Fibroblast of skin of left biceps (primary cell): ENCODE measurements around the gene USP10.

Source experiments
- DNase-seq, 2 experiments: peaks; one replicate each; pipeline ENCODE4 v3.0.0-alpha.2; 2013; ENCODE audit warnings: low read depth in 2 of 2

The USP10 gene

DNA sequence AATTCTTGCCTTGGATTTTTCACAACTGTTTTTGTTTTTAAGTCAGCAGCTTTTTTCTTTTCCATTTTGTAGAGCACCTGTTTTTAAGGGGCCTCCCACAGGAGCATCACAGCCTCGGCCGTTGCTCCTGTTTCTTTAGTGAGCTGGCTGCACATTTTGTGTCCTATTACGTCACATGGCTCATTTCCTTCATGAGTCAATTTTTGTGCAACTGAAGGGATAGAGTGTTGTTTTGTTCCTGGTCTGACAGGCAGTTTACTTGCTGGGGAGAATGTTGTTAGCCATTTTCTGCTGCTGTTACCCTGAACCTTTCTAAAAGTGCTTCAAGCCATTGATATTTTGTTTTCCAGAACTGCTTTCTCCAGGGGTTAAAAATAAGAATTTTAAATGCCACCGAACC is 75.0 kb downstream of the USP10 start:
- DNase-seq, result no peak

DNA sequence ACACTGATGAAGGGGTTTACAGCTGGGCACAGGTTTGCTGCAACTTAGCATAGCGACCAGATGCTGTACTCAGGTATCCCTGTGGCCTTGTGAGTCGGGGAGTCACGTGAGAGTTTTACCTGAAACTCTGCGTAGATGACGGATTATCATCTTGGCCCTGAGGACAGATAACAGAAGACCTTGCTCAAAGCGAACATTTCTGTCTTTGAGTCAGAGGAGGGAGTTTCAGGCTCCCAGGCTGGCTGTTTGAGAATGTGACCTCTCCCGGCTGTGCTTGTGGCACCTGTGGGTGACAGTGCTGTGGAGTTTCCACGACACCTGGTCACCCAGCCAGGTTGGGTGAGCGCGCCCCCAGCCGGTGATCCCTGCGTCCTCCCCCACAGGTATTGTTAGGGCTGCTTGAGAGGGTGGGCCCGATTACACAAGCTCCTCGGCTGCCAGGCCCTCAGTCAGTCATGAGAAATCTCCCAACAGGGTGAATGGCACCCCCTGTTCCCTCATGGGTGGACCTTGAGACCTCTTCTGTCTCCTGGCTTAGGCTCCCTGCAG is 75.5 kb downstream of the USP10 start:
- no peak for DNase-seq

DNA sequence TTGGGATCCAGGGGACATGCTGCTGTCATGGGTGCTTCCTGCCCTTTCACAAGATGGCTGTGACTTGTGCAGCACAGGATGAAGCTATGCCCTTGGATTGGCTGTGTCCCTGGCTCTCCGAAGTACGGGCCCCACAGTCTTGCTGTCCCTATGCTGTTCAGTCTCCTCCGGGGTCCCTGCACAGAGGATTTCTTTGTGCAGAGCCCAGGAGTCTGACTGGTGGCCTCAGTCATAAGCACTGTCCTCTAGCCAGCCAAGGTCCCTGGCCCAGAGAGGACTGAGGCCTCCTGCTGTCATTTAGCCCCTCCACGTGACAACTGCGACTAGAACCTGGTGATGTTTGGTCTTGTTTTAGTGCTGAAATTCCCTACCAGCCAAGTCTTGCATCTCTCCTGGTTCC is 77.6 kb downstream of the USP10 start:
- DNase-seq, result no peak

GRCh38 chr16:84778720-84779119 is 78.9 kb downstream of the USP10 start:
- DNase-seq, result no peak

DNA sequence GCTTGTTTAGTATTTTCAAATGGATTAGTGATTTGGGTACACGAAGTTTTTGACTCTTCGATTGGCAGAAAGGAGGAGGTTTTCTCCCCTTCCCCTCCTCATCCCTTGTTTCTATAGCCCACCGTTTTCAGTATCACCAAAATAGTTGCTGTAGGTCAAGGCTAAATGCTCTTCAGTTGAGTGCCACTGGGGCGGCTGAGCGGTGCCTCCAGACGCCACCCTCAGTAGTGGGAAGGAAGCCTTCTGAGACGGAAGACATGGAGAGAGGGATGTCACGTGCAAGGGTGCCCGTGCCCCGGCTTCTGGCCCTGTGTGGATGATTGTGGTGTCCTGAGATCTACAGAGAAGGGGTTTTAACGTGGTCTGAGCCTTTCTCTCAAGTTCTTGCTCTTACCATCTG is 80.3 kb downstream of the USP10 start:
- DNase-seq, result no peak

GRCh38 chr16:84780544-84781376 is 81.0 kb downstream of the USP10 start:
- no peak for DNase-seq

DNA sequence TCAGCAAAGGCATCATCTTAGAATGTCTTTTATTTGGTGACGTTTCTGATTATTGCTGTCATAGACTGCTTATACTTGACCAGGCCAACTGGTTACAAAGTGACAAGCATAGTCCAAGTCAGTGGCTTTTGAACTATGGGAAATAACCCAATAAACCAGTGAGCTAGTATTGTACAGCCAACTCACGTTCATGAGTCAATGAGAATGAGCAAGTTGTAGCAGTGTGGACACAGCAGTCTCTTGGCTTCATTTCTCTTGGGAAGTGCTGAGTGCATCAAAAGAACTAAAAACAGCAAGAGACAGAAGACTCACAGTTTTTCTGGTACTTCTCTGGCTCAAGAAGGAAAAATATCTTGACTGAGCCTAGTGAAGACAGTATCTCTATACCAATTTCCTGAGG is 83.0 kb downstream of the USP10 start:
- no peak for DNase-seq

DNA sequence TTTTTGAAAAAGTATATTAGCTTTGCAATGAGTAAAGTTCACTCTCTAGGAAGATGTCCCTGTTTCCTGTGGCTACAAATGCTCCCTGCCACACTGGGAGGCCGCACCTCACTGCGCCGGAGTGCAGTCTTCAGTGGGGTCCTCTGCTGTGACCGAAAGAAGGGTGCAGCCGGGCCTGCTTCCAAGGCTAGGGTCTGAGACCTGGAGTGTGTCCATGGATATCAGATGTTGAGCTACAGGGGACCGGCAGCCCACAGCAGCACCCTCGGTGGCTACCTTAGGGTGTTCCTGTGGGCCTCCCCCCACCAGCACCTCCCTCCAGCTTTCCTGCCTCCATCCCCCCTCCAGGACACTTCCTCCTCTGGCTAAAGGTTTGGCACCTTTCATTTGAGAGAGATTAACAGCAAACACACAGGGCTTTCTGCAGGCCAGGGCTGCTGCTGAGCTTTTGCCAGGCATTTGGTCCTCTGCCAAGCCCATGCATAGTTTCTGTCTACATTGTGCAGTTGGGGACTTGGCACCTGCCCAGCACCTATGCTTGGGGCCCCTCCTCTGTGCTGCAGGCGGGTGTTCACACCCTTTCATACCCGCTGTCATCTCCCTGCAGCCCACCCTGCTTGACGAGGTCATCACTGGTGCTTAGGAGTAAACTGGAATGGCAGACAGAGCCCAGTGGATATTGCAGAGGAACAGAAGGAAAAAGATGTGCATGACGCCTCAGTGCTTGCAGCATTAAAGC is 86.2 kb downstream of the USP10 start:
- DNase-seq, result peak; percentile 72 to 78

GRCh38 chr16:84786605-84787262 is 86.9 kb downstream of the USP10 start:
- no peak for DNase-seq

- DNase-seq, result no peak
These were observed 87.4 kb downstream of the USP10 start for GRCh38 chr16:84787263-84787622.

DNA sequence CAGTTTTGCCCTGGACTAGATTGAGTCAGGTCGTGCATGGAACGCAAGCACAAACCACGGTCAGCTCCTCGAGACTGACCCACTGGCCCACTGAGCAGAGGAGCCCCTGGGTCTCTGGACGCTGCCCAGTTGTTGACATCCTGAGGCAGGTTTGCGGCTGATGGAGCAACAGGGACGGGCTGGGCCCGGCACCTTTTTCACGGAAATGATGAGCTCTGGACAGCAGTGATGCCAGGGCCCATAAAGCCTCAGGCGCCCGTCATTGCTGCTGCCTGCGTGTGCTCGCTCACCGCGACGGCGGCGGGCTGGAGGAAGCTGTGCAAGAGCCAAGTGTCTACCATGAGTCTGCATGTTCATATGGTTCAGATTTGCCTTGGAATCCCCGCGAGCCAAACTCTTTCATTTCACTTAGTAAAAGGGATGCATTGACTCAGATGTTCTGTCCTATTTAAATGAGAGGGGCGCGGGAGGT is 89.2 kb downstream of the USP10 start:
- peak; percentile 71 to 76 for DNase-seq

GRCh38 chr16:84789431-84789830 is 89.6 kb downstream of the USP10 start:
- no peak for DNase-seq

- no peak for DNase-seq
These were observed 90.5 kb downstream of the USP10 start for GRCh38 chr16:84790301-84790700.

GRCh38 chr16:84791088-84791487 is 91.3 kb downstream of the USP10 start:
- peak in 1 of 2 experiments; percentile 12 for DNase-seq

DNA sequence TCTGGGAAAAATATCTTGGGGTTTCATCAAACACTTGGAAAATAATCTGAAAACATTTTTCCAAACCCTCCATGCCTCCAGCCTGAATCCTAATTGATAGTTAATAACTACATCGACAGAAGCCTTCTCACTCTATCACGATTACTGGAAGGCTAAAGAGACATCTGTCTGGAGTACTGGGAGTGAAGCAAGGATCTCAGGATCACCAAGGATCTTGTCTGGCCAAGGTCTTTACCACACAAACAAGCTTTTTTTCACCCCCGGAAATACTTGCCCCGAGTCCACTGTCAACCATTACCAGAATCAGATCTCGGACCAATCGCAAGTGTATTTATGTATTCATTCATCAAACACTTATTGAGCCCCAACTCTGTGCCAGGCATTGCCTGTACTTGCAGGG is 91.7 kb downstream of the USP10 start:
- no peak for DNase-seq

GRCh38 chr16:84794186-84794585 is 94.4 kb downstream of the USP10 start:
- DNase-seq, result no peak

- no peak for DNase-seq
These were observed 94.8 kb downstream of the USP10 start for GRCh38 chr16:84794626-84795025.

DNA sequence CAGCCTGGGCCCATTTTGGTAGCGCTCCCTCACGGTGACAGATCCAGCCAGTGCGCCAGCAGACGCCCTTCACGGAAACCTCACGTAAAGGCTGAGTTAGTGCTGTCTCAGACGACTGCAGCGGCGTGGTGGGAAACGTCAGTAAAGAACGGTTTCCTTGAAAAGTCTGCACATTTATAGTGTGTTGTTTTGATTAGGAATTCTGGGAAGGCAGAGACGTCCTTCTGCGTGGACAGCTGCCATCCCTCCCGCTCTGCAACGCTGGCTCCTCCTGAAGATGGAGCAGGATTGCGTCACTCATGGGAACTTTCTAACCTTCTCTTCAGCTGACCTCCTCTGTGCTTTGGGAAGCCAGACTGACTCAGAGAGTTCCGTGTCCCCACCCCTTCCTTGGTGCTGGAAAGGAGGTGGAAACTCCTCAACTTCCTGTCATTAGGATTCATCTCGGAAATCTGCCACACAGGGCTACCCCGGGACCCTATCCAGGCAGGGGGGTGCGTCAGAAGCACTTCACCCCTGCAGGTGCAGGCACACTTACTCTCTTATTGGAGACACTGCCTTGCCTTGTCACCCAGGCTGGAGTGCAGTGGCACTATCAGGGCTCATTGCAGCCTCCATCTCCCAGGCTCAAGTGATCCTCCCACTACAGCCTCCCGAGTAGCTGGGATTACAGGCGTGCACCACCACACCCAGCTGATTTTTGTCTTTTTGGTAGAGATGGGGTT is 95.7 kb downstream of the USP10 start:
- DNase-seq, result peak; percentile 66

- DNase-seq, result no peak
These were observed 100.6 kb downstream of the USP10 start for GRCh38 chr16:84800158-84800978.

DNA sequence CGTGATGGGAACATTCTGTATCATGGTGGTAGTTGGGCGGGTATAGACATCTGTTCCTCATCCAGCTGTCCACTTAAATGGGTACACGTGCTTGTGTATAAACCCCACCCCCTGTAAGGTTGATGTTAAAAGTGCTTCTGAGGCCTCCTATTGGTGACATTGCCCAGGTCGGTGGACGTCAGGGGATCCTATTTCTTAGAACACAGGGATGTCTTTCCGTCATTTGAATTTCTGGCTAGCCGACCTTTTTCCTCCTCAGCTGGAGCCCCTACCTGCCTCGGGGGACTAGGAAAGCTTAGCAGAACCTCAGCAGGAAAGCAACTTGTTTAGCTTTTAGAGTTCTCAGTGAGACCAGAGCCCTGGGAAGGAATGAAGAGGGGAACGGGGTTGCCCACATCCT is 103.3 kb downstream of the USP10 start:
- no peak for DNase-seq

DNA sequence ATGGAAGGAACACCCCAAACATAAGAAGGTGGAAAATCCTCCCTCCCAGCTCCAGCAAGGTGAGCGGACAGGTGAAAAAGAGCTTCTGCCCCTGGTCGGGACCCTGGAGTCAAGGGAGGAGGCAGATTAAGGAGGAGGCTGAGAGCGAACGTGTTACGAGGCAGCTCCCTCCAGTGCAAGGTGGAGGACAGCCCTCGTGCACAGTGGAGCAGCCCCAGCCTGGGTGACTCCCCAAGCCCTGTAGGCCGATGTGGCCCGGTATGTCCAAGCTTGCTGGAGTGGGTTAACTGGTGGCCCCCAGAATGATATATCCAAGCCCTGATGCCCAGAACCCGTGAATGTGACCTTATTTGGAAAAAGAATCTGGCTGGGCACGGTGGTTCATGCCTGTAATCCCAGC is 104.5 kb downstream of the USP10 start:
- no peak for DNase-seq
